ENCODE data around the gene AGR2.

AGR2 gene

DNA sequence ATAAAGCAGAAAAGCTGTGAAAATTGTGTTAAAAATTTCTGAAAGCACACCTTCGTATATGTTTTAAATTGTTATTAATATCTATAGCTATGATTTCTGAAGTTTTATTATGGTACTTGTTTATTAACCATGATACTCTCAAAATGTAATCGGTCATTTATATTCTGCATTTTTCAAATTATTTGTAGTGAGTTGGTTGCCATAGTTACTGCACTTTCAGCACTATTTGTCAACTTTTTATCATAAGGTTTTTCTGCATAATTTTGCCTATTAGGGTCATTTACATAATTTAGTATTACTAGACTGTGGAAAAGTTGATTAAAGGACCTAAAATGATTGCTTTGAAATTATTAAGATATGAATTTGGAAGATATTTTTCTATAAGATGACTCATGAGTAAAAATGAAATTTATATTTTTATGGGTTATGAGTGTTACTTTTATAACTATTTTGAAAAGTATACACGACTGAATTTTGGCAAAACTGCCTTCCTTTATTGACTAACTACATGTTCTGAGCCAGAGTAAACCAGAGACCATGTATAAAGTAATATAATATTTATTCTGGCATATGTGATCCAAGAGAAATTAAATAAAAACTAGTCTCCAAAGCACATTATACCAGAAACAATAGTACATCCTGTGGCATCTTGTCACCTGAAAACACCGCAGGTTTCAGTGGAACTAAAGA, 7.9 kb upstream of the AGR2 start:
- DNase-seq, result no peak

DNA sequence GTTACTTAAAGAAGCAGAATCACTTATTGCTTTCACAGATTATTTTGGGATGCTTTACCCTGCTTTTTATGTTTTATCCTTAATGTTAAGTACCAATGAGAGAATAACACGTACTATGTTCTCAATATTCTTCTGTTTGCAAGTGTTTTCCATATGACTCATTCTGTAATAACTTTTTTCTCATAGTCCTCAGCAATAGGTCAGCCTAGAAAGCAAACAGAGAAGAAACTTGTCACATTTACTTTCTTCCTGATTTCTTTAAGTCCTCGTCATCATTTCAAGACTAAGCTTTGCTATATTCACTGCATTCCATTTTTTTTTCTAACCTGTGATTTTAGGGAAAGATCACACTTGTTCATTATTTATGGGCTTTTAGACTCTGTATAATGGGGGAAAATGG, 6.8 kb upstream of the AGR2 start:
- DNase-seq, result peak; percentile 34

DNA sequence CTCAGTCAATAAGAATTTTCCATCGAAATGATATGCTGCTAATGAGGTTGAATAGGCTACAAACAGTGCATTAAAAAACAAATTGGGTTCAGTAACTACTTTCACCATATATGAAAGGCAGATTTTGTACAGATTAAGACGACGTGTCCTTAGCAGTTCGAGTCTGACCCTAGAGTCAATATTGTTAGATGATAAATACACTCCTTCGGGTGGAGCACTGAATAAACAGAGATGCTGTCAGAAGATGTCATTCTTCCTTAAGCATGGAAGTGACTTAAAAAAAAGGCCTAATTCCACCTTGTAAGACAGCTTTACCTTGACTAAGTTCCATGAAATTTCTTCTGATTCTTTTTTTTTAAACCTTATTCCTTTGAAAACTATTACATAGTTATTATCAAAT, 5.8 kb upstream of the AGR2 start:
- DNase-seq, result no peak

DNA sequence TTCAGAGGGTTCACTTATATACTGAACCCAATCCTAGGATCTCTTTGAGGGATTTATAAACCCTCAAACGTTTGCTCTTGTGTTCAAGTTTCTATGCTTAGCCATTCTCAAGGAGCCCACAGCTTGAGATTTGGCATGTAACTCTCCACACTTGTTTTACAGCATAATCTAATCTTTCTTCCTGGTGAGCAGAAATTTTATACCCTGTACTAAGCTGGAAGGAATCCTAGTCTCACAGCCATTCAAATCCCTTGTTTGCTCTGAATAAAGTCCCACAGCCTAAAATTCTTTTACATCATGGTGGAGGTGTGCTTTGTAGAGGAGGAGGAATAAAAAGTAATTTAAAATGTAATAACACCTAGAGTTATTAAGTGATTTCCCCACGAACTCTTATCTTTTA, 5.3 kb upstream of the AGR2 start:
- DNase-seq, result no peak

DNA sequence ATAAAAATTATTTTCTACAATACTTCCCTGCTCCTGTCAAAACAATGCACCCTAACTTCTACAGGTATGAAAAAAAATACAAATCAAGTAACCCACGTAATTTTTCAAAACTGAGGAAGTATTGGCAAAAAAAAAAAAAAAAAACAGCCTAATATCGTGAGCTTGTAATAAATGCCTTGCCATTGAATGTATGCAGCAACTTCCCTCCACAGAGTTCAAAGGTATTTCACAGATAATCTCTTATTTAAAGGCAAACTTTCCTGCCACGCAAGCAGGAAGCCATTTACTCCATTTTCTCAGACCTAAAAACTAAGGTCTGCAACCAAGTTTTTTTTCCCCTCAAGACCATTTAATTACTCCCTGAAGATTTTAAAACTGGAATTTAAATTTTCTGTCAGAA, 642 bp upstream of the AGR2 start:
- DNase-seq, result no peak

DNA sequence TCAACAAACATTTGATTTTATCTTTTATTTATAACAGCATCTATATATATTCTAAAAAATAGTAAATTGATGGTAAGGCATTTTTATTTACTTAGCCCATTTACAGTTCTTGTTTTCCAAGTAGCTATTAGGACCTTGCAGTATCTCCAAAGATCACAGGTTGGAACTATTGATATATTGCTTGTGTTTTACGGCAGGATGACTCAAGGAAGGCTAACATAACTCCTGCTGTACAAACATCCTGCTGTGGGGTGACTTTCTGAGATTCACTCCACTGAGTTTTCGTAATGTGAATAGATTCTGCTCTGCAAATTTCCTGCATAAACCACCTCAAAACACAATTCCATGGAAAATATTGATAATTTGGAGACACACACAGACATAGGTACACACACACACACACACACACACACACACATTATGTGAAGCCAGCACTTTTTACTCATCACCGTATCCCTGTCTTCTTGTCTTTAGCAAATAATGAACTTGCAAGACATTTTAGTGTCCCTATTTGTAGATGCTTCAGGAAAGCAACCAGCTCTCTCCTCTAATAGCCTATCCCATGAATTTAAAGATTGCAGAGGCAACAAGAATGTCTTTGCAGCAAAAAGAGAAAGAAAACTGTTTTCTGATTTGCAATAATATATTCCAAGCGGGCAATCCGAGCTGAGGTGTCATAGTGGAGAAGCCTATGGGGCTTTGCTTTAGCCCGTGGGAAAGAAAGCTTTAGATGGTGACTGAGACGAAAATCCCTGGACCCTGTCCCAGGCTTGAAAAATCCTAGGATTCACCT, 722 bp downstream of the AGR2 start:
- no peak for DNase-seq

DNA sequence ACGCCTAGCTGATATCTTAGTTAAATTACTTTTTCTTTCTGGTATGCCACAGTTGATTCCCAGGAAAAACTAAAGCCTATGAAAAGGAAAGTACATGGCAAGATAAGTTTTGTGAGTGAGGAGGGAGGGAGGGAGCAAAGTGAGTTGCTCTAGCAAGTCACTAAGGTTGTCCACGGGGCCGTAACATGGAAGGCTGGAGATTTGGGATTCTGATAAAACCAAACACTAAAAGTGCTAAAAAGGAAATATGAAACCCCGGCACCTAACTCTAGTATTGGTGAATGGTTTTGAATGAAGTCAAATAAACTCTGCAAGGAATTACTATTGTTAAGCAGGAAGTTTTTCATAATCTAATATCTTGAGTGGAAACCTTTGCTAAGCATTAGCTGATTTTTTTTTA, 1.7 kb downstream of the AGR2 start:
- no peak for DNase-seq

DNA sequence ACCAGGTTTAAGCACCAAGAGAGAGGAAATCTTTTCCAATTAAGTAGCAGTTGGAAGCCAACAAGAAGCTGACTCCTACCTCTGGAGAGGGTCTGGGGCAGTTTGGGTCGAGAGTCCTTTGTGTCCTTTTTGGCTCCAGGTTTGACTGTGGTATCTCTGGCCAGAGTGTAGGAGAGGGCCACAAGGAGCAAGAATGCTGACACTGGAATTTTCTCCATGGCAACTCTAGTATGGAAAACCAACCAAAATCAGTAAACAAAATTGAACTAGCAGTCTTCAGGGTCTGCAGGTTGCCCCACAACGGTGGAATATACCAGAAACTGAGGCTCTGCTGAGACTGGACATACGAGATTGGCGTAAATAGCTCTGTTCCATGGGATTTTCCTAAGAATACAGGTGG, 3.2 kb downstream of the AGR2 start:
- DNase-seq, result no peak

DNA sequence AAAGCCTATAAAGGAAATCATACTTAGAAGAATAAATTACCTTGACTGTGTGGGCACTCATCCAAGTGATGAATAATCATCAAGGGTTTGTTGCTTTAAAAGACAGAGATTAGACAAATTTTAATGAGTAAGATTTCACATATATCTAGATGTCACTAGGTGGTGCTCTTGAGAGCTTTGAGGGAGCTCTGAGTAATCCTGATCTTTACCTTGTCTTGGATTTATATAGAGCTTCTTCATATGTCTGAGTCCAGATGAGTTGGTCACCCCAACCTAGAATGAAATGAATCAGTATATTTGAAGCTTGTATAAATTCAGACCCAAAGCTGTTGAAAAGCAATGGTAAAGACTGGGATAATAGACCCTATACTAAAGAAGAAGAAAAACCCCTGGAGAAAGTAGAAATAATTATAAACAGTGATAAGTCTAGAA, 3.7 kb downstream of the AGR2 start:
- DNase-seq, result peak; percentile 78

DNA sequence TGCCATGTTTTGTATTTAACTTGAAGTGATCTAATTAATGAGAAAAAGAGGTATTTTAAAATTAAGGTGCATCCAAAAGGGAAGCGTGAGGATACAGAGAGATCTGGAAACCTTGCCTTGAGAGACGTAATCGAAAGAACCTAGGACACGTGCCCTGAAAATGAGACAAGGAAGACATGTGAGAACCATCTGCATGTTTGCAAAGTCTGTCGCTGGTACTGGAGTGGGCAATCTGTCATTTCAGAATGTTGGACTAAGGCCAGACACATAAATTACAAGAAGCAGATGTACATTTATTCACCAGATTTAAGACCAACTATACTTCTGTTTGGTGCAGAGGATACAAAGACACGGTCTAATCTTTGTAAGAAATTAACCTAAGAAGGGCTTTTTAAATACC, 9.2 kb downstream of the AGR2 start:
- peak; percentile 27 for DNase-seq

DNA sequence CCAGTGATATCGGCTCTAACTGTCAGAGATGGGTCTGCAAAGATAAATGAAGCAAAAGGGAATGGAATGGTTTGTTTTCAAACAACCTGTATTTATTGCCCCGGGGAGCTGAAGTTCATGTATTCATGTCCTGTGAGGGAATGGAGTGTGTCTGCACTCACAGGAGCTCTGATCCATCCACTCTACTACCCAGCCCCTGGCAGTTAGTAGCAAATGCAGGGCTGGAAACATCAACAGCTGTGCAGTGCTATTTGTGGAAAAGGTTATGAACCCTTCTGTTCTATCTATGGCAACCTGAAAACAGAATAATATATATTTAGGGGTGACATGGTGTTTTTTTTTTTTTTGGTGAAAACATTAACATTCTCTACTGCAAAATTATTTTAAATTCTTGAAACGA, 9.8 kb downstream of the AGR2 start:
- no peak for DNase-seq

DNA sequence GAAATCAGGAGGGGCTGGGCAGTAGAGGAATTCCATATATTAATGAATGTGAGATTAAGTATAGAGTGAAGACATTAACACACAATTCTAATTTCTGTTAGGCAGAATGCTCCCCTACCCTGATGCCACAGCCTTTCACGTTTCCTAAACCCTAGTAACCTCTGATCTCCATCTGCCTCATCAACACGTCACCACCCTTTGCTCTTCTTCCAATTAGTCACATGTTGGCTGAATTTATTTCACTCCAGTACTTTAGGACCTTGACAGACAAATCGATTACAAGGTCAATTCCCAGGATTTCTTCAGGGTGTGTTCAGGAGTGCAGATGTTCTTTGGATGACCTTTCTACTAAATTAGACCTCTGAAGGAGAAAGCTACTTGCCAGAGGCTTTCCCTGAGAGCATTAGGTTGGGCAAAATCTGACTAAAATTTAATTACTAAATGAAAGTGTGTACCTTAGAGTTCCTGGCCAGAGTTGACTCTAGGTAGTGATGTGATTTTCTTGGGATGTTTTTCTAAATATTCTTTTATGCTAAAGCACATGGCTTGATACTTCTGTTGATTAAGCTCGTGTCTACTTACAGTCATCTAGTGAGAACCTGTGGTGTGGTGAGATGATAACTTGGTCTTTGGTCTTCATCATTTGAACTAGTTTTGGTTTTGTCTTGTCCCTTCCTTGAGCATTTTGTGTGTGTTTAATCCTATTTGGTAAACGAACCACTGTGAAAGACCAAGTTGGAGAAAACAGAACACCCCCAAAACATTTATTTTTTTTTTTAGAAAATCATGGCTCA, 12.7 kb downstream of the AGR2 start:
- no peak for DNase-seq

DNA sequence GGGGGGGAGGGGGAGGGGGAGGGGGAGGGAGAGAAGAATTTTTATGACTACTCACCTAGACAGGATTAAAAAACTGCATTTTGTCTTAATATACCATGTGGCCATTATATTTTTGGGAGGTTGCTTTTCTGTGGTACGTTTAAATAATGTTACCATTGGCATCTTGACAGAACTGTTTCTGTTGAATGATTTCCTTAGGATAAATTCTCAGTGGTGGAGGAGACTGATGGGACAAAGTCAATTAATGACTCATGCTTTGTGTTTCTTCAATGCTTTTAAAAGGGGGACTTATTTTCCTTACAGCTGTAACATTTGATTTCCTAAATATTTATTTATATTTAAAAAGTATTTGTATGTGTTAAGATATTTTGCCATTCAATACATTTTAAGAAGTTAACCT, 13.7 kb downstream of the AGR2 start:
- no peak for DNase-seq

DNA sequence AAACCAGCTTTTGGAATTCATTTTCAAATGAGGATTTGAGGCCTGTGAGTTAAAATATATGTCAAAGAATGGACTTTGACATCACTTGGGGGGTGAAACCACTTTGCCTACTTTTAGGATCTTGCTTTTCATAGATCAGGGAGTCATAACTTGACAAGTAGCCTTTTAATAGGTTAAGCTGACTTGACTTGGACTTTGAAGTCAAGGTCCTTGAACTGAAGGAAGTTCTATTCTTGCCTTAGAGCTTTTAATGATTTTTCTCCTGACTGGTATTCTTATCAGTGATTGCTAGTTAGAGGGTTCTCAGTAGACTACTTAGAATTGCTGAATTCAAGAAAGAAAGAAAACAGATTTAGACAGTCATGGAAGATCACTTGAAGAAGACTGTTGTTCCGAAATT, 17.7 kb downstream of the AGR2 start:
- no peak for DNase-seq

DNA sequence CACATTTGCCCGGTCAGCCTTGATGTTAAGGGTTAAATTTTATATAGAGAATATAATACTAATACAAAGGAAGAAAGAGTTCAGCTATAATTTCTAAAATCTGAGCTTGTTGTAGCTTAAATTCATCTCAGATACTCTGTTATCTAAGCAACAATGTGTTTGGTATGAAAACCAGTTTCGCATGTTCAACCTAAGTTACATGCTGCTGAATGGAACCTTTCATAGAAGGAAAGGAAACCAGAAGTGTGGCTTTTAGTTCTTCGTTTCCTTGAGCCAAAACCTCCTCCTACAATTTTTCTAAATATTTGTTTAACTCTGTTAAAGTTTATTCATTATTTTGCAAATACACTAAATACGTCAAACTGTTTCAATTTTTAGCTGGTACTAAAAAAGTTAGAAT, 18.5 kb downstream of the AGR2 start:
- DNase-seq, result no peak

DNA sequence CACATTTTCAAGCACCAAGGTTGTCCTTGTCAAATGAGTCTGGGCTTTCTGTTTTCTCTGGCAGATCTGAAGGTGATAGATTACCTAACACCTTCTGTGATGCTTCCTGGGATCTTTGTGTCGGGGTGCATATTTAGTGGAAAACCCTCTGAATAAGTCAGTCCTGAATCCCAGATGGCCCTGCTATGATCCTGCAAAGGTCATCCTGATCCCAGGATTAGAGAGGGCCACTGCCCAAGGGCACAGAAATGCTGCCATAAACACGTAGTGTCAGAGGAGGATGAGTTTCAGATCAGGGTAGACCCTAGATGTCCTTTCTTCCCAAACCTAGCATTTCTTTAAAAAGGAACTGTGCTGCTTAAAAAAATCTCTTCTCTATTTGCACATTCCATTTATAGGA, 19.0 kb downstream of the AGR2 start:
- no peak for DNase-seq

DNA sequence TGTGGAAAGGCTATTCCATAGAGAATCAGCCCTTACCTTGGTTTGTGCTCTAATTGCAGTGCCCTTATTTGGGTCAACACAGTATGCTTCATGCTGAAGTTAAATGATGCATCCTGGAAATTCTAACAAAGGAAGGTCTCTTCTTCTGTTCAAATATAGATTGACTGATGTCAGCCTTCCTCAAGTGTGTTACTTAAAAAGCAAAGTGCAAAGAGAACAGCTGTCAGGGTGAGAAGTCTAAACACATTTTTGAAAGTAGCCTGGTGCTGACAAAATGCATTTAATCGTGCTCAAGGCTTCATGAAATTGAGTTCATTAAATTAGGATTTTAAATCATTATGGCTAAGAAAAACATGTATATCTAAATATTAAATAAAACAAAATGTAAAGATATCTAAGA, 19.5 kb downstream of the AGR2 start:
- DNase-seq, result no peak

DNA sequence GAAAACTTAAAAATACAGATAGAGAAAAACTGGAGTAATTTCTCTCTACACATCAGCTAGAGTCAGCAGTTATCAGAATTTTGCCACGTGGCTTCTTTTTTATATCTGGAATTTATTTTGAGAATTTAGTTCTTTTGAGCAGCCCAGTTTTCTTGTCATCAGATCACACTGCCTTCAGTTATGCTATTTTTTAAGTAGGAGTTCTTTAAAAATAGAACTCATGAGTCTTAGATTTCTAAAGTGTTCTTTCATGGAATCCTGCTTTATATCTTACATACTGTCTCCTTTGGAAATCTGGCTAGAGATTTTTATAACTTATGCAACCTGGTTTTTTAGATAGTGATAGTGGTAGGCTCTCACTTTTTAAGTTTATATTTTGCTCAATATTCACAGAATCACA, 24.2 kb downstream of the AGR2 start:
- no peak for DNase-seq

DNA sequence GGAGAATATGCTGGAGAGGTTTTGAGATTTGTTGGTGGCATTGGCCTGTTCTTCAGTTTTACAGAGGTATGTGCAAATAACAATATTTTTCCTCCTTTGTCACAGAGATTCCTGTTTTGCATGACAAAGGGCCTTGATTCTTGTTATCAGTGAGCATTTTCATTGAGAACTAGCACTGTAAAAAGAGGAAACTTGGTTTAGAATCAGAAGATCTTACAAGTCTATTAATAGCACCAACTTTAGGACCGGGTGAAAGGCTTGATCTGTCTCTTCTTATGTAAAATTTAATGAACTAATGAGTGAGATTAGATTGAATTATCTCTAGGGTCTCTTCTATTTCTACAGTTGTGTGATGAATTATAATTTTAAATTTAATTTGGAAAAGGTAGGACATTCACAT, 25.7 kb downstream of the AGR2 start:
- DNase-seq, result no peak

DNA sequence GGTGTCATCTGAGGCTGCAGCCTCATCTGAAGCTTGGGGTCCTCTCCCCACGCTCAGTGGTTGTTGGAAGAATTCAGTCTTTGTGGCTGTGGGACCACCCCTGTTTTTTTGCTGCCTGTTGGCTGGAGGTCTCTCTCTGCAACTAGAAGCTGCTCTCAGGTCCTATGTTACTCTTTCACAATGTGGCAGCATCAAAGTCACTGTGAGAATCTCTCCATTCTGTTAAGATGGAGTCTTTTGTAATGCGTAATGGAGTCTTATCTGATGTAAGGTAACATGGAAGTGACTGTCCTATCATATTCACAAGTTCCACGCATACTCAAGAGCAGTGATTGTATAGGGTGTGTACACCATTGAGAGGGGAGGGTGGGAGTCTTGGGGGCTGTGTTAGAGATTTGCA, 26.3 kb downstream of the AGR2 start:
- no peak for DNase-seq

DNA sequence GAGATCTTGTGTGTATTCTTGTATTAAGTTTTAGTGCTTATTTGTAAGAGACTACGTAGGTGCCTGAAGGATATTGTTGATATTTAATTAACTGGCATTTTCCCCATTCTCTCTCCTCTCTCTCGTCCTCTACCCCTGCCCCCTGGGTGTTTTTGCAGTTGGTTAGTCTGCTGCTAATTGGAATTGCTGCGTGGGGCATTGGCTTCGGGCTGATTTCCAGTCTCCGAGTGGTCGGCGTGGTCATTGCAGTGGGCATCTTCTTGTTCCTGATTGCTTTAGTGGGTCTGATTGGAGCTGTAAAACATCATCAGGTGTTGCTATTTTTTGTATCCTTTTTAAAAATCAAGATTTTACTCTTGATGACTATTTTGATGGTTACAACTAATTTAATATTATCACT, 28.7 kb downstream of the AGR2 start:
- DNase-seq, result no peak

DNA sequence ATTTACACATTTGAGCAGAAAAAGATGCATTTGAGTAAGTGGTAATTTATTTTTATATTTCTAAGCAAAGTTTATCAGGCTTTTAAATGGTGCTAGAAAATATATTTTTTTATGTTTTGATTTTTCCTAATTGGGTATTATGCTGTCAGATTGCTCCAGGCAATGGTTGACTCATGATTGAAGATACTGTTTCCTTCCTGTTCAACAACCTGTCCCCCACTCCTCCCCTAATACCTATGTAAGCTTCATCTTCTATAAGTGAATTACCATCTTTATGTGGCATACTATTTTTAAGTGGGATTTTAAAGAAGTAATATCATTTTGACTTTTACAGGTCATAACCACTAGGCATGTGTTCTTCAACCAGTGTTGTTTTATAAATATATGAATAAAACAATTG, 29.8 kb downstream of the AGR2 start:
- DNase-seq, result no peak

DNA sequence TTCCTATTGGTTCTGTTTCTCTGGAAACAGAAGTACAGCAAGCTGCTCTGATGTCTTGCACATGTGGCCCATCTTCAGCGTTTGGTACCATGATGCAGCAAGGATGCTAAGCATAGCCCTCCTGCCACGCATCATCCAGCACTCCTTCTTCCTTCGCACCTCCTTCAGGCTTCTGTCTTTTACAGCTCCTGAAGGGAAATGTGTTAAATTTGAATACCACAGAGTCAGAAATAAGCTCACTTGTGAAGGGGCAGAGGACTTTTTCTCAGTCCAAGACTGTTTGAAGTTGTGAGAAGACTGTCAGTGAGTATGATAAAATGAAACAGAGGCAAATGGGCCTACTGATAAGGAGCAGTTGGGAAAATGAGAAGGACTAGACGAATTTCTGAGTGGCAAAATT, 30.5 kb downstream of the AGR2 start:
- no peak for DNase-seq

DNA sequence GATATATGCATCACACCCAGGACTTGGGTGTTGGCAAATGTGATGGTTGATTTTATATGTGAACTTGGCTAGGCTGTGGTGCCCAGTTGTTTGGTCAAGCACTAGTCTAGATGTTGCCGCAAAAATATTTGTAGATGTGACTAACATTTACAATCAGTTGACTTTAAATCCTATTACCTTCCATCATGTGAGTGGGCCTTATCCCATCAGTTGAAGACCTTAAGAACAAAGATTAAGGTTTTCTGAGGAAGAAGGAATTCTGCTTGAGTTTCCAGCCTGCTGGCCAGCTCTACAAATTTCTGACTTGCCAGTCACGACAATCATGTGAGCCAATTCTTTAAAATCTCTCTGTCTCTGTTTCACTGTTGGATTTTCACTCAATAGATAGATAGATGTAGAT, 30.9 kb downstream of the AGR2 start:
- DNase-seq, result no peak

All from fibroblast of upper back skin (primary cell).